Testis (tissue), 3 donors: ENCODE results near the gene FOCAD. TPM values are rescaled to one million over a fixed set of nuclear protein-coding genes. Genes with fewer than 3 reads are reported as not detected.

Experiments
- DNase-seq: peaks from one replicate; pipeline ENCODE4 v3.0.0-alpha.2; 2019
- H3K27ac ChIP-seq, 2 donors: fragments of 200-600 bp; sonication (generic); one replicate each; pipeline ENCODE4 v1.5.1; 2019
- H3K27me3 ChIP-seq: fragments of 200-600 bp; sonication (generic); one replicate; pipeline ENCODE4 v1.5.1; 2019
- H3K36me3 ChIP-seq: fragments of 200-600 bp; sonication (generic); one replicate; pipeline ENCODE4 v1.5.1; 2017; ENCODE audit warnings: low read depth; ENCODE audit errors: missing control alignments
- H3K4me1 ChIP-seq: fragments of 200-600 bp; sonication (generic); one replicate; pipeline ENCODE4 v1.5.1; 2019
- H3K4me3 ChIP-seq, 2 donors: fragments of 200-600 bp; sonication (generic); one replicate each; pipeline ENCODE4 v1.5.1; 2017 to 2019
- H3K9me3 ChIP-seq: fragments of 200-600 bp; sonication (generic); one replicate; pipeline ENCODE4 v1.5.1; 2017
- CTCF ChIP-seq, 3 experiments: fragments of 450-650 bp in 2 of 3; fragments of 200-600 bp in 1 of 3; sonication (generic) in 1 of 3; IDR thresholded peaks; one replicate each; pipeline ENCODE4 v1.5.1; 2016 to 2019; ENCODE audit warnings: antibody characterized with exemption in 3 of 3, mild to moderate bottlenecking in 2 of 3, moderate library complexity in 1 of 3
- POLR2A ChIP-seq: fragments of 450-650 bp; IDR thresholded peaks from one replicate; pipeline ENCODE4 v1.6.1; 2017; ENCODE audit warnings: antibody characterized with exemption, mild to moderate bottlenecking, moderate library complexity
- WGBS, 2 donors: methylation state at CpG; one replicate each; pipeline ENCODE4 v1.1.5; 2018; 5-methylcytosine and 5-hydroxymethylcytosine counted together
- intact Hi-C: fragments of 100-400 bp; cut with DNase I; formaldehyde crosslinking; loops from one replicate; pipeline ENCODE4 v1.15.1; 2023; ENCODE audit warnings: low total_unique reads
- polyA plus RNA-seq: library from polyadenylated mRNA; stranded (reverse); fragments of 350-450 nt; fragmentation: Illumina TruSeq; extraction: RNeasy Lipid Tissue Mini Kit (QIAGEN cat#74804); gene quantifications from one replicate; pipeline ENCODE4 v1.2.3, GENCODE V29; 2014; ENCODE audit warnings: low read depth, low replicate concordance; ENCODE audit not compliant: insufficient read depth
- total RNA-seq, 2 donors: library from RNA; depleted of rRNA; stranded (reverse); fragments of >200 nt; gene quantifications; one replicate each; pipeline ENCODE4 v1.2.3, GENCODE V29; 2016

The FOCAD gene
- total and polyA plus RNA-seq, 3 donors from 2014 or later: 26.6 to 45.4 (median 38.7) TPM

- H3K4me1 ChIP-seq: no peaks in the 10 kb centered on the region
- TF ChIP-seq POLR2A (no peak), CTCF (IDR thresholded peaks at IDR 0.05) (no peak)
- DNase-seq: no peak
- intact Hi-C loops: no loop called here
- H3K36me3 ChIP-seq: no peaks in the 10 kb centered on the region
- no peaks in the 10 kb centered on the region for H3K27me3 ChIP-seq
- WGBS, 2 donors: 46 to 57% methylated on average over 3 of the region's 3 CpGs
- H3K4me3 ChIP-seq: no peak overlapping the region
- H3K9me3 ChIP-seq: no peaks in the 10 kb centered on the region
- H3K27ac ChIP-seq: no peak overlapping the region
Measured at GRCh38 chr9:20697021-20697719, 13.1 kb downstream of the FOCAD start.

- no peaks in the 10 kb centered on the region for H3K4me1 ChIP-seq
- TF ChIP-seq CTCF (IDR thresholded peaks at IDR 0.05): no peak
- no peak for TF ChIP-seq POLR2A
- intact Hi-C loops: no loop called here
Measured at GRCh38 chr9:20698782-20699181, 14.7 kb downstream of the FOCAD start.

GRCh38 chr9:20701060-20701459 lies 17.0 kb downstream of the FOCAD start:
- TF ChIP-seq POLR2A: no peak
- TF ChIP-seq CTCF (IDR thresholded peaks at IDR 0.05): no peak
- no peaks in the 10 kb centered on the region for H3K4me1 ChIP-seq
- H3K4me3 ChIP-seq: no peak overlapping the region
- intact Hi-C loops: no loop called here
- no peaks in the 10 kb centered on the region for H3K9me3 ChIP-seq
- WGBS, 2 donors: 11 to 33% methylated on average over 1 of the region's 1 CpG
- H3K27me3 ChIP-seq: no peaks in the 10 kb centered on the region
- no peaks in the 10 kb centered on the region for H3K36me3 ChIP-seq
- H3K27ac ChIP-seq: no peak overlapping the region
- no peak for DNase-seq

More at GRCh38 chr9:20698782-20699181, 14.7 kb downstream of the FOCAD start:
- H3K36me3 ChIP-seq: no peaks in the 10 kb centered on the region
- DNase-seq: no peak
- no peak overlapping the region for H3K27ac ChIP-seq
- no peaks in the 10 kb centered on the region for H3K9me3 ChIP-seq
- H3K27me3 ChIP-seq: no peaks in the 10 kb centered on the region
- H3K4me3 ChIP-seq: no peak overlapping the region

- no peak overlapping the region for H3K27ac ChIP-seq
- WGBS, 2 donors: 88 to 94% methylated on average over 4 of the region's 4 CpGs
- no peaks in the 10 kb centered on the region for H3K27me3 ChIP-seq
- intact Hi-C loops: no loop called here
- no peak overlapping the region for H3K4me3 ChIP-seq
- no peaks in the 10 kb centered on the region for H3K9me3 ChIP-seq
- TF ChIP-seq POLR2A (no peak), CTCF (IDR thresholded peaks at IDR 0.05) (no peak)
- no peaks in the 10 kb centered on the region for H3K36me3 ChIP-seq
- H3K4me1 ChIP-seq: no peaks in the 10 kb centered on the region
- DNase-seq: no peak
Measured at GRCh38 chr9:20702570-20702969, 18.5 kb downstream of the FOCAD start.

GRCh38 chr9:20703146-20703545 lies 19.1 kb downstream of the FOCAD start:
- Histone ChIP-seq H3K9me3 (no peaks in the 10 kb centered on the region), H3K27ac (no peak overlapping the region), H3K4me3 (no peak overlapping the region), H3K27me3 (no peaks in the 10 kb centered on the region), H3K4me1 (no peaks in the 10 kb centered on the region), H3K36me3 (no peaks in the 10 kb centered on the region)
- intact Hi-C loops: no loop called here
- no peak for TF ChIP-seq POLR2A
- TF ChIP-seq CTCF (IDR thresholded peaks at IDR 0.05): no peak
- DNase-seq: no peak
- 92 to 94% methylated on average over 3 of the region's 3 CpGs for WGBS, 2 donors
